Pons (tissue), 1 donor: ENCODE results near the gene GXYLT2.
"Not testable (repeated sequence)": the region's sequence is repeated elsewhere in the genome, so short reads cannot be mapped to it uniquely, and the experiment has no call there.

Source experiments
- DNase-seq: peaks from one replicate; pipeline ENCODE4 v3.0.0-alpha.2; 2016; ENCODE audit warnings: low spot score

GXYLT2 gene

DNA sequence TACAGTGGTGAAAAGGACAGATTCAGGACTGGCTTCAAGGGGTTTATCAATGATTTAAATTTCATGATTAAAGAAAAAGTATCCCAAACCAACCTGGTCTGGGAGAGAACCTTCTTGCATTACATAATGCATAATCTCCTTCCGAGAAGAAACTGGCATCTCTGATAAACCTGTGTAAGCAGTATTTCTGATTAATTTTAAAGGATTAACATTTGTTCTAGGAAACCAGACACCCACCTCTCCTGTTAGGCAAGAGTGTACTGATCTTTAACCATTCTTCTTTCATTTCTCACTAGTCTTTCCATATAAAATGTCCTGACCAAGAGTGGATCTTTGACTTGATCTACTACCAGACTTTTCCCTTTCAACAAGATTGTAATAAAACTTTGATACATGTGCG lies 85.9 kb downstream of the GXYLT2 start:
- DNase-seq, result no peak

DNA sequence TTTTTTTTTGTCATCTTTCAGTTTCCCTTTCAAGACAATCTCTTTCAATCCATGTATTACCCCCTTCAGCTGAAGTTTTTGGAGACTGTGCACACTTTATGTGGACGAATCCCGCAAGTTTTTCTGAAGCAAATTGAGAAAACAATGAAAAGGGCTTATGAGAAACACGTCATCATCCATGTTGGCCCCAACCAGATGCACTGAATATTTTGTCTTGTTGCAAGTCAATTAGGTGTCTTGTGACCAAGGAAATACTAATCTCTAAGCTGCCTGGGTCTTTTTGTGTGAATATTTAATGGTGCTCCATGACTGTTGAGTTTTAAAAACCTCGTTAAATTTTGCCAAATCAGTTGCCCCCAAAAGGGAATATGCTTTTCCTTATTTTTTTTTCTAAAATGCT lies 87.1 kb downstream of the GXYLT2 start:
- DNase-seq, result no peak

DNA sequence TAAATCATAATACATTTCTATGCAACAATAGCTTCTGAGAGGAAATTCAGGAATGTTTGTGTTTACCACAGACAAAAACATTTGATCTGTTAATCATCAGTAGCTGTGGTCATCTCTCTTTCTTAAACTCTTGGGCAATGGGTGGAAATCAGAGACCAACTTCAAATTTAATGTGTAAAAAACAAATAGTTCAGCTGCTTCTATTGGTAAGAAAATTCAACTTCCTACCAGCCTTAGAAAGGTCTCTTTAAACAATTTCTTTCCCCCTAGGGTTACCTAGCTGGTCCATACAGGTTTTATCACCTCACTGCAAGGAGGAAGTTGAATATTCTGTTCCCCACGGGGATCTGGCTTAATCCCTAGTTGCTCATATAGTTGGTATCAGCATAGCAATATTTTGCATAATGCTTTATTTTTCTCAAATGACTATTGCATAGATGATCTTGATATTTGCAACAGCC lies 88.5 kb downstream of the GXYLT2 start:
- no peak for DNase-seq

DNA sequence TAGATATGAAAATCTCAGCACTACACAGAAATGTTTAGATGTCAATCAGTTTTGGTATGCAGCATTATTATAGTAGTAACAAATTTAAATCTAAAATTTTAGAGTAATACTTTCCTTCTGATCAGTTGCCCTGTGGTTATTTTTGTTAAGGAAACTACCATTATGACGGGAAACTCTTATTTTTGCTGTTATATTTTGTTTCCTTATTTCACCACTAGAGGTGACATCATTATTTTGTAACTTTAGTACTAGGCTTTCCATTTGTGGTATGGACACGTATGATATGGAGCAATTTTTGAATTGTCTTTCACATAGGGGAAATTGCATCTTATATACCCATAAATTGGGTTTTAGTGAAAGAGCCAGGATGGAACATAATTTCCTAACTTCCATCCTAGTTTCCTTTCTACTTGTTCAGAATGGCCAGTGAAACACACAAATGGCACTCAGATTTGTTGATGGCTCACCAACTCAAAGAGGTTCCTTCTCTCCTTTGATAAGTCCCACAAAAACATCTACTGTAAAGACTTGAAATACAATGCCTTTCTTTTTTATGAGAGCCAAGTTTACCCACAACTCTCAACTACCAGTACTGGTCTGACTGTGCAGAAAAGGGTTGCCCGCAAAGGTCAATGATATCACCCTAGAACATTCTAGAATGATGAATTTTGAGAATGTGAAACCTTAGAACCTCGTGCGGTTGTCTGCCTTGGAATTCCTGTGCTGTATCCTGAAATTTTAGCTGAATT lies 89.4 kb downstream of the GXYLT2 start:
- DNase-seq, result no peak

DNA sequence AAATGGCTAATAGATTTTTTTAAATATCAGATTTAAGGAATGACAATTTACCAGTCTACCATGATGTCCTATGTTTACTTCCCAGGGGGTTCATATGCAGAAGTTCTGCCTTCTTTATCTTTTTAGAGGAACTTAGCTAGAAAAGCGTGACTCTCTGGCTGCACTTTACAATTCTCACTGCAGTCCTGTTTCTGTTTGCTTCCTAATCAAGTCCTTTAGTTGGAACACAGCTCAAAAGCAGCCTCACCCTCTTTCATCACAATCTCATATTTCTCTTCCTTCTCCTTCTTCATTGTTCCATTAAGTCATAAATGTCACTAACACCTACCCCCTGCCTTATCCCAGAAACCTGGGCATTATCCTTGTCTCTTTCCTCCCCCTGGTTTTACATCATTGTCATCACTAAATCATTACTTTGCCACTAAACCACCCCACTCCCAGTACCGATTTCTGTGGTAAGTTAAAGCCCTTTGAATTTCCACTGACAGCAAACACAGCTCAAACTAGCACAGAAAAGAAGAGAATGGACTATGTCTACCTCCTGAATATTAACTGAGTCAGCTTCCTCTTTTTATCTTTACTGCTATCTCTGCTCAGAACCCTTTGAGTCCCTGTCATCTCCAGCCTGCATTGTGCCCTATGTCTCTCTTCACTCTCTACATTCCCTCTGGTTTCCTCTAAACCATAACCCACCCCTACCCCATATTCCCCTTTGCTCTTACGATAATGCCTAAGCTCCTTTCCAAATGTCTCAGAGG lies 94.9 kb downstream of the GXYLT2 start:
- DNase-seq, result no peak

DNA sequence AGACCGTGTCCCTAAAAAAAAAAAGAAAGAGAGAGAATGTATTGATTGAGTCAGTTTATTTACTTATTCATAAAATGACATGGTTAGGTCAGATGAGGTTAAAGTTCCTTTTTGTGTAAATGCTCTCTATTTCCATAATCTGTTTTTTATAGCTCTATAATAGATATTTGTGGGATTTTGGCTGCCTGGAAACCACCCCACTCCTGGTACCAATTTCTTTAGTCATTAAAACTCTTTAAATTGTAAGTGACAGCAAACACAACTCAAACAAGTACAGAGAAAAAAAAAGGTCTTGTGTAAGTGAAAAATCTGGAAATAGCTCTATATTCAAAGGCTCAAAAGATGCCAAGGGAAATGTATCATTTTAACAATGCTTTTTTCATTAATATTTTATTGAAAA lies 97.7 kb downstream of the GXYLT2 start:
- DNase-seq, result no peak

DNA sequence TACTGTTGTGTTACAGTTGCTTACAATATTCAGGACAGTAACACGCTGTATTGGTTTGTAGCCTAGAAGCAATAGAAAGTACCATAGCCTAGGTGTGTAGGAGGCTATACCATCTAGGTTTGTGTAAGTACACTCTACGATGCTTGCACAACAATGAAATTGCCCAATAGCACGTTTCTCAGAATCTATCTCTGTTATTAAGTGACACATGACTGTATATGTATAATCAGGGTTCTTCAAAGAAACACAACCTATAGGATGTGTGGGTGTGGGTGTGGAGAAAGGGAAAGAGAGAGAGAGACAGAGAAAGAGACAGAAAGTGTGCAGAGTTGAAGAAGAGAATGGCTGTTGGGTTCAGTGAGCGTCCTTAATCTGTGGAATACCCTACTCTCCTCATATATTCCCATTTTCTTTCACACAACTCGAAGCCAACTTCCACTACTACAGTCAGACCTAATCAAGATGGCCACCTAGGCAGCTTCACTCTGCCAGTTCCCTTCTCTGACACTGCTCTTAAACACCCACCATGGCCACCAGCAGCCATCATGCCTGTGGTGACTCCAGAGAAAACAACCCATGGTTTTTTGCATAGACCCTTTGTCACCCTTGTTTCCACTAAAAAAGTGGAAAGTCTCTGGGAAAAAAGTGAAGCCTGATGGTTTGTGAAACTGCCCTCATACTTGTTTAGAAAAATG lies 103.0 kb downstream of the GXYLT2 start:
- no peak for DNase-seq

DNA sequence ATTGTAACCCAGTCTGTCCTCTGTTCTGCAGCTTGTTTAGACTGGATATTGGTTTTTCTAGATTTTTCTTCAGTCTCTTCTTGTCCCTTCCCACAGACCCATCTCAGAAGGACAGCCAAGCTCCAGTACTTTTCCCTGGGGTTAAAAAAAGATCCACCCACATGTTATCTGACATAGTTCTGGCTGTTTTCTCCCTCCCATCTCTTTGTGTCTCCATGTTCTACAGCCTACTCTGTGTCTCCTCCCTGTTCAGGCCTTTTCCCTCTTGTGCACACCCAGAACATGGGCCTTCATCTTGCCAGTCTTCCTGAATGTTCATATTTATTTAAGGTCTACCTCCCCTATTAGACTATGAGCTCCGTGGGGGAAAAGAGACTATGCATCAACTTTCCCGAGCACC lies 103.7 kb downstream of the GXYLT2 start:
- DNase-seq, result no peak

DNA sequence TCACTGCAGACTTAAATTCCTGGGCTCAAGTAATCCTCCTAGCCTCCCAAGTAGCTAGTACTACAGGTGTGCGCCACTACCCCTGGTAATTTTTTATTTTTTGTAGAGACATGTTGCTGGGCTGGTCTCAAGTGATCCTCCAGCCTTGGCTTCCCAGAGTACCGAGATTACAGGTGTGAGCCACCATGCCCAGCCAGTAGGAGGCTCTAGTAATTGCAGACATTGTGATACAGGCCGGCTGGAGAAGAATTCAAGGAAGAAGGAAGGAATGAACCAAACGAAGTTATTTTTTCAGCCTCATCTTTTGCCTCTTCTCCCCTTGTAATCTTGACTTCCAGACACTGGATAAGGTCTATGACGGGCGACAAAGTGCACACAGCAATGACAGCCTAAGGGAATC lies 105.5 kb downstream of the GXYLT2 start:
- DNase-seq, result no peak

DNA sequence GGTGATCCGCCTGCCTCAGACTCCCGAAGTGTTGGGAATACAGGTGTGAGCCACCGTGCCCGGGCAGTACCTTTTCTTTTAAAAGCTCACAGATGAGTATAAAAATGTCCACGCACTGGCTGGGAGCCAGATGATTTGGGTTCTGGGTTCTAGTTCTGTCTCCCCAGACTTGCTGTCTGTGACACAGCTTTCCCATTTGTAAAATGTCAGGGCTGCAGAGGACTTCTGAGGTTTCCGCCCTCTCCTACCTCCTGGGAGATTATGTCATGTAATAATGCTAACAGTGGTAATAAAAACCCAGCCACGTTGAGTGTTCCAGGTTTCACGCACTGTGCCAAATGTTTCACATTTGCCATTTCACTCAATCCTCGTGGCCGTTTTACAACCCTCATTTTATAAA lies 107.5 kb downstream of the GXYLT2 start:
- no peak for DNase-seq

DNA sequence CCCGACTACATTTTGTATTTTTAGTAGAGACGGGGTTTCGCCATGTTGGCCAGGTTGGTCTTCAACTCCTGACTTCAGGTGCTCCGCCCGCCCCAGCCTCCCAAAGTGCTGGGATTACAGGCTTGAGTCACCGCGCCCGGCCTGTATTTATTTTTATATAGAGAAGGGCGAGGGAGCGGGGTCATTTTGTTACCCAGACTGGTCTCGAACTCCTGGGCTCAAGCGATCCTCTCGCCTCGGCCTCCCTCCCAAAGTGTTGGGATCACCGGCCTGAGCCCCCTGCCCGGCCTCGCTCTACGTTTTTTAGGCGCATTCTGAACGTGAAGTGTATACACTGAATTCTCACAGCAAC lies 108.3 kb downstream of the GXYLT2 start:
- DNase-seq, result no peak

DNA sequence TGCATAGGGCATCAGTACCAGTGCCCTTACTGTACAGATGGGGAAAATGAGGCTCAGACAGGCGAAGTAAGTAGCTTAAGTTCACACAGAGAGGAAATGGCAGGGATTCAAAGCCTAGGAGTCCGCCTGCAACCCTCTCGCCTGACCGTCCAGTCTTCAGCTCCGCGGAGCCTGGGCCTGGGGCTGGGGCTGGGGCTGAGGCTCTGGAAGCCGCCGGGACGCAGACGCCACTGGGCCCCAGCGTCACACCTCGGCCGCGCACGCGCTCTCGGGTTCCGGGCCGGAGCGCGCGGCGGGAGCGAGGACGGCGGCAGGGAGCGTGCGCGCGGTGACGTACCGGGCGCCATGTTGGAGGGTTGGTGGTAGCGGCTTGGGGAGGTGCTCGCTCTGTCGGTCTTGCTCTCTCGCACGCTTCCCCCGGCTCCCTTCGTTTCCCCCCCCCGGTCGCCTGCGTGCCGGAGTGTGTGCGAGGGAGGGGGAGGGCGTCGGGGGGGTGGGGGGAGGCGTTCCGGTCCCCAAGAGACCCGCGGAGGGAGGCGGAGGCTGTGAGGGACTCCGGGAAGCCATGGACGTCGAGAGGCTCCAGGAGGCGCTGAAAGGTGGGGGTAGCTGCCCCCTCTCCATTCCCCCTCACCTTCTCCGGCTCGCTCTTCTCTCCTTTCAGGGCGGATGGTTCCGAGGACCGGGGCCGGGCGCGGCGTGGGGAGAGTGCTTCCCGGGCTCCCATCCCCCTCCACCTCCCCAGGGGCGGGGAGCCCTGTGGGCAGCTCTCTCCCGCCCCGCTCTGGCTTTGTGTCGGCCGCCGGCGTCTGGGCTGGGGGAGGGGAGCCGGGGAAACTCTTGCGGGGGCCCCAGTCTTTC lies 108.9 kb downstream of the GXYLT2 start, which contains the start of gene PPP4R2:
TSS of gene PPP4R2 (plus strand) at position 339 of the 861 bp plus-strand sequence. CDS start at position 566, 227 bp downstream.
- peak; percentile 80 for DNase-seq

DNA sequence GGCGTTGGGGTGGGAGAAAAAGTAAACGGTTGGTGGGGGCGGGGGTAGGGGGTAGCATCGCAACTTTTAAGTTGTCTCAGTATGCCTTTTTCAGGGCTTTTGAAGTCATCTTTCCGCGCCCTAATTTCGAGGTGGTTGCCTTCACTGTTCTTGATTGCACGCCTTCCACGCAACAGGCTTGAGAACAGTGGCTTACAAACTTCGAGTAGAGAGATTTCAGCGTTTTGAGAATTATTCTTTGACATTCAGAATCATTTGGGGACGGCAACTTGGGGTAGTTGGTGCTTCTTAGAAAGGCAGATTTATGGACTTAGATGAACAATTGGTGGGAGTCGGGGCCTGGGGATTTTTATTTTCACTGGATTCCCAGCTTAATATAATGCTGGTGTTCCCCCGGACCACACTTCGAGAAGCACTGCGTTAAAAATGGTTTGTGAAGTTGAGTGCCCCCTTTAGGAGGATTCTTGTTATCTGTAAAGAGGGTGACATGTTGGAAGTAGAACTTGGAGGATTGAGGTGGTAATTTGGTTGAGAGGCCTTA lies 109.6 kb downstream of the GXYLT2 start:
- peak; percentile 83 for DNase-seq

DNA sequence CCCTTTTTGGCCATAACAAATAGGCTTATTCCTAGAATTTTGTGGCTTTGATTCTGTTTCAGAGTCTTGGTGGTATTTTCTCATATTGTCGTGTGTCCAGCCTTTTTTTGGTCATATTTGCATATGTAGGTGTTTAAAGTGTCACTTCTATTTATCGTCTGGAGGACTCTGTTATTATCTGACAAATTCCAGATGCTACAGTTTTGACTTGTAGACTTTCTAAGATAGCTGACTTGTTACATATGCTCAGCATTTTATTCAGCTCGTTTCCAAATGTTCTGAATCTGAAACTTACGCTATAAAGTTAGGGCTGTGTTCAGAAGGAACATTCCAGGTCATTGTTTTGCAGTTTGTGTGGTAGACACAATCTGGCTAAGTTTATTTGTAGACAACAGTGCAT lies 110.6 kb downstream of the GXYLT2 start:
- DNase-seq, result peak; percentile 26

DNA sequence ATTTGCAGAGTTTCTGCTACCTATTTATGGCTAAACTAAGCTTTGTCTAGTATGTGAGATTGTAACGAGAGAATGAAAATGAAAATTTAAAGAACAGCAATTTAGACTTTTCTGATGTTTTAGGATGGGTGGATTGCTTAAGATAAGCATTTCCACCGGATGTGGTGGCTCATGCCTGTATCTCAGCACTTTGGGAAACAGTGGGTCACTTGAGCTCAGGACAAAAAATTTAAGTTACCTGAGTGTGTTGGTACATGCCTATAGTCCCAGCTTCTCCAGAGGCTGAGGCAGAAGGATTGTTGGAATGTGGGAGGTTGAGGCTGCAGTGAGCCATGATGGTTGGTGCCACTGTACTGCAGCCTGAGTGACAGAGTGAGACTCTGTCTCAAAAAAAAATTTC lies 112.1 kb downstream of the GXYLT2 start:
- DNase-seq, result no peak

DNA sequence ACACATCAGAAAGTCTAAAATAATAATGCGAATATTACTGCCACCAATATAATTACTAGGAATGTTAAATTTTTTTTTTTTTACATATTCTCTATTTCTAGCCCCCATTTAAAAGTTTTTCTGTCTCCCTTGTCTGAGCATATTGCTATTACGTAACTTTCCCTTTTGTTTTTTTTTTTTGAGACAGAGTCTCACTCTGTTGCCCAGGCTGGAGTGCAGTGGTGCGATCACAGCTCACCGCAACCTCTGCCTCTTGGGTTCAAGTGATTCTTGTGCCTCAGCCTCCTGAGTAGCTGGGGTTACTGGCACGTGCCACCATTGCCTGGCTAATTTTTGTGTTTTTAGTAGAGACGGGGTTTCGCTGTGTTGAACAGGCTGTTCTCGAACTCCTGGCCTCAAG lies 115.2 kb downstream of the GXYLT2 start:
- not testable (repeated sequence) for DNase-seq

DNA sequence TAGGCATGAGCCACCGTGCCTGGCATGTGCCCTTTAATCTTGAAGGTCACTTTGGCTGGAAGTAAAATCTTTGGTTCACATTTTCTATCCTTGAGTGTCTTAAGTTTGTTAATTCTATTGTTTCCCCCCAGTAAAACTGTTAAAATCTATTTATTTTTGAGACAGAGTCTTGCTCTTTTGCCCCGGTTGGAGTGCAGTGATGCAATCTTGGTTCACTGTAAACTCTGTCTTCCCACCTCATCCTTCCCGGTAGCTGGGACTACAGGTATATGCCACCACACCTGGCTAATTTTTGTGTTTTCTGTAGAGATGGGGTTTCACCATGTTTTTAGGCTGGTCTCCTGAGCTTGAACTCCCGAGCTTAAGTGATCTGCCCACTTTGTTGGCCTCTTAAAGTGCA lies 116.5 kb downstream of the GXYLT2 start:
- no peak for DNase-seq

DNA sequence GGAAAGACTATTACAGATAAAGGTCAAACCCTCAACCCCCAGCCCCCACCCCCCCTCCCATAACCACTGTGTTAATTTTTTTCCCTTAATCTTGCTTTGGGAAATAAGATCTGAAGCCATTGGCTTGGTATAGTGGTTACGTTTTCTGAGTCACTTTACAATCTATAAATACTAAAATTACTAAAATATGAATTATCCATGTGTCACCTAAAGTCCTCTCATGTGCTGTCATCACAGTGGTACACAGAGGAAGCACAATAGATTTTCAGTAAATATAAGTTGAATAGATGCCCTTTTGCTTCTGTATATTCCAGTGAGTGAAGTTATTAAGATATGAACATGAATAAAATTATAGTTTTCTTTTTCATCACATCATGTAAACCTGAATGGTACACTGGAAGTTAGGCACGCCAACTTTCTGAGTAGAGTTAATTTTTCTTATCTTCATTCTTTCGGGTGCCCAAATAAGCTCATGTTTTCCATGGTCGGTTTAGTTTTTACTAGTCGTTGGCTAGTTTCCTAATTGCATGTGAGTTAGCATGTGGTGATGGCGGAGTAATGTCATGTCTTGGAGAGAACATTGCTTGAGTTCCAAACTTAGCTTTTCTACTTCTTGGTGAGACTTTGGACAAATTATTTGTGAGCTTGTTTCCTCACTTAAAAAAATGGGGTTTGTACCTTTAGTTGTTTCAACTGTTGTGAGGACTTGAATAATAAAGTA lies 120.3 kb downstream of the GXYLT2 start:
- no peak for DNase-seq

DNA sequence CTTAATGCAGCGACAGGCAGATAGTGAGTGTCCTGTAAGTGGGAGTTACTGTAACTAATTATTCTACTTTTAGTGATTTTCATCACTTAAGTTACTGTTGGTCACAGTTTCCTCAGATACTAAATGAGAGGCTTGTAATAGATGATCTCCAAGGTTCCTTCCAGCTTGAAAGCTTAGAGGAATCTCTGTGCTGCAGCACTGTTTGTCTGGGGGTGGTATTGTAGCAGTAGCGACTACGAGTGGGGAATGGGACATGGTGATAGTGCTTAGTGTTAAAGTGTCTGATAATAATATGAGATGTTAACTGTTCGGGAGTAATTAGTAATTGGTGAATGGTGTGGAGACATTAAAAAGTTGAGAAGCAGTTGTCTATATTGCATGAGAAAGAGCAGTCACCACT lies 121.2 kb downstream of the GXYLT2 start:
- DNase-seq, result no peak

DNA sequence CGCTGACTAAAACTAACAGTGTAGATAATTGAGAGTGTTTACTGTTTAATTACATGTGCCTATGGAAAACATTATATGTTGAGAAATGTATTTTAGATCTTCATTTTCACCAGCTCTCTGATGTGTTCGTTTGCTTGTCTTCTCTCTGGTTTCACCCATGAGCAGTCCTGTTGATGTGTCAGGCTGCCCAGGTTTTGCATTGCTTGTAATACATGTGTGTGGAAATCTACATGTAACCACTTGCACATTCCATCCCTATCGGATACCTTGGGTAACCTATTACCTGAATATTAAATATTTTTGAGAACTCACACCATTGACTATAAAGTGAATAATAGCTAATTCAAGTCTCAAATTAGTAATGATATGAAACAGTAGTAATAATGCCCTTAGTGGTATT lies 121.9 kb downstream of the GXYLT2 start:
- DNase-seq, result no peak

DNA sequence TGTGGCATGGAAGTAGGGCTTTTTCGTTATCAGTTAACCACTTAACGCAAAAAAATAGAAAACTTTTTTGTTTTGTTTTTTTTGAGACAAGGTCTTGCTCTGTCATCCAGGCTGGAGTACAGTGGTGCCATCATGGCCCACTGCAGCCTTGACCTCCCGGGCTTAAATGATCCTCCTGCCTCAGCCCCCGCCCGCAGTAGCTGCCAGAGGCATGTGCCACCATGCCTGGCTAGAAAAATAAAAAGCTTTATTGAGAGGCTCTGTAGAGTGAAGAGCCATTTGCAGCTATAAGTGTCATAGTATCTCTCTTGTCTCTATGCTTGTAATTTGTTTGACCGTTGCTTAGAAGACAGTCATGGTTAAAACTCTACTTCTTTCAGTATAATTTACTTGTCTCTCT lies 122.3 kb downstream of the GXYLT2 start:
- peak; percentile 48 for DNase-seq
